Trophoblast cell (in vitro differentiated cells and primary cell): ENCODE data around the gene TUBA1A.
A peak's percentile ranks its signal among the peaks of the same experiment; 100 is the strongest.

Experiments
- DNase-seq, 2 donors: peaks; one replicate each; pipeline ENCODE4 v3.0.0-alpha.2; 2016
- H2AFZ ChIP-seq: 2 replicates; pipeline ENCODE4 v1.6.1; 2013; ENCODE audit warnings: low read length, moderate library complexity, mild to moderate bottlenecking; ENCODE audit not compliant: insufficient read depth, poor library complexity
- H2AK5ac ChIP-seq: 2 replicates; pipeline ENCODE4 v1.6.1; 2013; ENCODE audit warnings: mild to moderate bottlenecking, low read length
- H2BK120ac ChIP-seq: 2 replicates; pipeline ENCODE4 v1.6.1; 2013; ENCODE audit warnings: low read length, mild to moderate bottlenecking, moderate library complexity; ENCODE audit not compliant: insufficient read depth, poor library complexity
- H2BK12ac ChIP-seq: 2 replicates; pipeline ENCODE4 v1.6.1; 2013; ENCODE audit warnings: mild to moderate bottlenecking, low read length, moderate library complexity
- H2BK5ac ChIP-seq: 2 replicates; pipeline ENCODE4 v1.6.1; 2013; ENCODE audit warnings: low read length, low read depth, moderate library complexity, mild to moderate bottlenecking; ENCODE audit not compliant: poor library complexity
- H3K14ac ChIP-seq: 2 replicates; pipeline ENCODE4 v1.6.1; 2013; ENCODE audit warnings: mild to moderate bottlenecking, low read length
- H3K18ac ChIP-seq: 2 replicates; pipeline ENCODE4 v1.6.1; 2013; ENCODE audit warnings: mild to moderate bottlenecking, low read length
- H3K23ac ChIP-seq: 2 replicates; pipeline ENCODE4 v1.6.1; 2013; ENCODE audit warnings: low read length
- H3K27ac ChIP-seq: 2 replicates; pipeline ENCODE4 v1.5.1; 2013; ENCODE audit warnings: low read depth, mild to moderate bottlenecking, inconsistent platforms, low read length, moderate library complexity
- H3K27me3 ChIP-seq: 2 replicates; pipeline ENCODE4 v1.6.1; 2013; ENCODE audit warnings: inconsistent platforms, mild to moderate bottlenecking, low read length, moderate library complexity; ENCODE audit not compliant: insufficient read depth
- H3K36me3 ChIP-seq, 2 experiments: 1 replicate in 1 of 2; 2 replicates in 1 of 2; pipeline ENCODE4 v1.6.1; 2013; ENCODE audit warnings: low read length in 2 of 2, mild to moderate bottlenecking in 2 of 2, moderate library complexity in 1 of 2; ENCODE audit not compliant: insufficient read depth in 2 of 2, control insufficient read depth in 1 of 2
- H3K4ac ChIP-seq: 2 replicates; pipeline ENCODE4 v1.6.1; 2013; ENCODE audit warnings: low read depth, mild to moderate bottlenecking, low read length, moderate library complexity
- H3K4me1 ChIP-seq, 2 experiments: 1 replicate in 1 of 2; 2 replicates in 1 of 2; pipeline ENCODE4 v1.6.1; 2013; ENCODE audit warnings: low read length in 2 of 2, mild to moderate bottlenecking in 2 of 2, moderate library complexity in 1 of 2; ENCODE audit not compliant: insufficient read depth in 2 of 2, control insufficient read depth in 1 of 2
- H3K4me2 ChIP-seq: 2 replicates; pipeline ENCODE4 v1.6.1; 2013; ENCODE audit warnings: inconsistent platforms, mild to moderate bottlenecking, low read length, moderate library complexity
- H3K4me3 ChIP-seq: 2 replicates; pipeline ENCODE4 v1.5.1; 2013; ENCODE audit warnings: mild to moderate bottlenecking, low read depth, low read length, inconsistent platforms
- H3K79me1 ChIP-seq: one replicate; pipeline ENCODE4 v1.6.1; 2013; ENCODE audit warnings: low read length
- H3K79me2 ChIP-seq: 2 replicates; pipeline ENCODE4 v1.6.1; 2013; ENCODE audit warnings: low read length, mild to moderate bottlenecking; ENCODE audit not compliant: control insufficient read depth, insufficient read depth, poor library complexity
- H3K9ac ChIP-seq: 2 replicates; pipeline ENCODE4 v1.6.1; 2013; ENCODE audit warnings: mild to moderate bottlenecking, low read length
- H3K9me3 ChIP-seq: 2 replicates; pipeline ENCODE4 v1.6.1; 2013; ENCODE audit warnings: low read depth, mild to moderate bottlenecking, control low read depth, inconsistent platforms, low read length; ENCODE audit not compliant: insufficient read depth
- H4K12ac ChIP-seq: 2 replicates; pipeline ENCODE4 v1.6.1; 2013; ENCODE audit warnings: low read depth, mild to moderate bottlenecking, low read length, moderate library complexity
- H4K8ac ChIP-seq: 2 replicates; pipeline ENCODE4 v1.6.1; 2013; ENCODE audit warnings: low read depth, mild to moderate bottlenecking, low read length, moderate library complexity
- H4K91ac ChIP-seq: one replicate; pipeline ENCODE4 v1.6.1; 2013; ENCODE audit warnings: low read depth, mild to moderate bottlenecking, low read length, moderate library complexity
- WGBS: extraction: QIAGEN DNeasy Blood & Tissue Kit; methylation state at CpG from one replicate; pipeline ENCODE4 v1.1.7; 2013; ENCODE audit warnings: missing lambda C conversion rate; ENCODE audit not compliant: insufficient read length, insufficient coverage; ENCODE audit errors: extremely low coverage; 5-methylcytosine and 5-hydroxymethylcytosine counted together

TUBA1A gene

GRCh38 chr12:49231878-49232655, 43.2 kb upstream of the TUBA1A start:
- H3K9ac ChIP-seq, result no peak overlapping the region
- no peak overlapping the region for H4K8ac ChIP-seq
- no peak overlapping the region for H3K4me2 ChIP-seq
- no peak overlapping the region for H3K18ac ChIP-seq
- H3K14ac ChIP-seq, result no peak overlapping the region
- H2BK12ac ChIP-seq, result no peak overlapping the region
- no peak overlapping the region for H2BK120ac ChIP-seq
- H3K79me1 ChIP-seq, result peaks cover 5% of the 10 kb centered on the region
- H3K79me2 ChIP-seq, result no peaks in the 10 kb centered on the region
- H4K12ac ChIP-seq, result no peak overlapping the region
- DNase-seq, result no peak
- H3K4me1 ChIP-seq, result peaks cover 2 to 4% of the 10 kb centered on the region in 2 experiments
- WGBS, result no CpG with 5 or more reads among the region's 9 CpGs
- no peak overlapping the region for H2AFZ ChIP-seq
- H3K9me3 ChIP-seq, result no peaks in the 10 kb centered on the region
- no peaks in the 10 kb centered on the region for H3K27me3 ChIP-seq
- H2BK5ac ChIP-seq, result no peak overlapping the region
- H4K91ac ChIP-seq, result no peak overlapping the region
- H3K27ac ChIP-seq, result no peak overlapping the region
- H3K36me3 ChIP-seq, result no peaks in the 10 kb centered on the region
- H3K4me3 ChIP-seq, result no peak overlapping the region
- no peak overlapping the region for H3K23ac ChIP-seq
- H3K4ac ChIP-seq, result no peak overlapping the region
- no peak overlapping the region for H2AK5ac ChIP-seq

- H3K18ac ChIP-seq, result no peak overlapping the region
- no peak overlapping the region for H3K4me2 ChIP-seq
- H2BK5ac ChIP-seq, result no peak overlapping the region
- H3K79me1 ChIP-seq, result peaks cover 5% of the 10 kb centered on the region
- H4K8ac ChIP-seq, result no peak overlapping the region
- no peaks in the 10 kb centered on the region for H3K27me3 ChIP-seq
- peak in 1 of 2 donors; percentile 9 for DNase-seq
- H3K4me3 ChIP-seq, result no peak overlapping the region
- H2BK12ac ChIP-seq, result no peak overlapping the region
- H3K27ac ChIP-seq, result no peak overlapping the region
- no peak overlapping the region for H3K14ac ChIP-seq
- no peak overlapping the region for H3K9ac ChIP-seq
- no peak overlapping the region for H2AFZ ChIP-seq
- H4K12ac ChIP-seq, result no peak overlapping the region
- H3K23ac ChIP-seq, result no peak overlapping the region
- no peak overlapping the region for H4K91ac ChIP-seq
- no peak overlapping the region for H2AK5ac ChIP-seq
- no peak overlapping the region for H3K4ac ChIP-seq
- H3K9me3 ChIP-seq, result no peaks in the 10 kb centered on the region
- no peaks in the 10 kb centered on the region for H3K79me2 ChIP-seq
- H3K36me3 ChIP-seq, result no peaks in the 10 kb centered on the region
- H2BK120ac ChIP-seq, result no peak overlapping the region
- peaks cover 2 to 4% of the 10 kb centered on the region in 2 experiments for H3K4me1 ChIP-seq
- WGBS, result no CpG with 5 or more reads among the region's 3 CpGs
These were observed 41.9 kb upstream of the TUBA1A start for GRCh38 chr12:49230805-49231194.

GRCh38 chr12:49230176-49230804, 41.4 kb upstream of the TUBA1A start:
- H3K79me1 ChIP-seq, result peaks cover 5% of the 10 kb centered on the region
- H3K27ac ChIP-seq, result no peak overlapping the region
- no peak overlapping the region for H3K4ac ChIP-seq
- no peak overlapping the region for H4K12ac ChIP-seq
- no peaks in the 10 kb centered on the region for H3K36me3 ChIP-seq
- no peak overlapping the region for H3K23ac ChIP-seq
- no peak overlapping the region for H3K14ac ChIP-seq
- H4K91ac ChIP-seq, result no peak overlapping the region
- H3K4me3 ChIP-seq, result no peak overlapping the region
- H3K18ac ChIP-seq, result no peak overlapping the region
- no peak overlapping the region for H2BK120ac ChIP-seq
- H3K9me3 ChIP-seq, result no peaks in the 10 kb centered on the region
- no peak overlapping the region for H4K8ac ChIP-seq
- H3K27me3 ChIP-seq, result no peaks in the 10 kb centered on the region
- no peaks in the 10 kb centered on the region for H3K79me2 ChIP-seq
- no peak overlapping the region for H2AK5ac ChIP-seq
- no CpG with 5 or more reads among the region's 6 CpGs for WGBS
- no peak overlapping the region for H2BK12ac ChIP-seq
- no peak for DNase-seq
- H3K4me2 ChIP-seq, result no peak overlapping the region
- H3K9ac ChIP-seq, result no peak overlapping the region
- H2AFZ ChIP-seq, result no peak overlapping the region
- no peak overlapping the region for H2BK5ac ChIP-seq
- peaks cover 2 to 4% of the 10 kb centered on the region in 2 experiments for H3K4me1 ChIP-seq

- Histone ChIP-seq H2BK12ac (no peak overlapping the region), H3K23ac (no peak overlapping the region), H3K18ac (no peak overlapping the region), H3K27ac (no peak overlapping the region), H2AK5ac (no peak overlapping the region), H3K79me2 (no peaks in the 10 kb centered on the region), H3K36me3 (no peaks in the 10 kb centered on the region), H4K91ac (no peak overlapping the region), H2BK5ac (no peak overlapping the region), H2AFZ (no peak overlapping the region), H3K27me3 (no peaks in the 10 kb centered on the region), H3K14ac (no peak overlapping the region), H3K4ac (no peak overlapping the region), H3K9ac (no peak overlapping the region), H3K4me2 (no peak overlapping the region), H4K12ac (no peak overlapping the region), H3K79me1 (no peaks in the 10 kb centered on the region), H4K8ac (no peak overlapping the region), H3K4me1 (peaks cover 2% of the 10 kb centered on the region in 2 experiments), H2BK120ac (no peak overlapping the region), H3K4me3 (no peak overlapping the region), H3K9me3 (no peaks in the 10 kb centered on the region)
- no peak for DNase-seq
- no CpG with 5 or more reads among the region's 3 CpGs for WGBS
These were observed 39.8 kb upstream of the TUBA1A start for GRCh38 chr12:49228653-49229052.
